GM21619 (cell line): Measurements from ENCODE around the gene PGK1.
"Not testable (repeated sequence)": the region's sequence is repeated elsewhere in the genome, so short reads cannot be mapped to it uniquely, and the experiment has no call there.

ENCODE experiments used
- ATAC-seq: cut with Tn5 transposase; IDR thresholded peaks from one replicate; pipeline ENCODE4 v1.9.1; 2021; ENCODE audit not compliant: unreplicated experiment

Gene PGK1

DNA sequence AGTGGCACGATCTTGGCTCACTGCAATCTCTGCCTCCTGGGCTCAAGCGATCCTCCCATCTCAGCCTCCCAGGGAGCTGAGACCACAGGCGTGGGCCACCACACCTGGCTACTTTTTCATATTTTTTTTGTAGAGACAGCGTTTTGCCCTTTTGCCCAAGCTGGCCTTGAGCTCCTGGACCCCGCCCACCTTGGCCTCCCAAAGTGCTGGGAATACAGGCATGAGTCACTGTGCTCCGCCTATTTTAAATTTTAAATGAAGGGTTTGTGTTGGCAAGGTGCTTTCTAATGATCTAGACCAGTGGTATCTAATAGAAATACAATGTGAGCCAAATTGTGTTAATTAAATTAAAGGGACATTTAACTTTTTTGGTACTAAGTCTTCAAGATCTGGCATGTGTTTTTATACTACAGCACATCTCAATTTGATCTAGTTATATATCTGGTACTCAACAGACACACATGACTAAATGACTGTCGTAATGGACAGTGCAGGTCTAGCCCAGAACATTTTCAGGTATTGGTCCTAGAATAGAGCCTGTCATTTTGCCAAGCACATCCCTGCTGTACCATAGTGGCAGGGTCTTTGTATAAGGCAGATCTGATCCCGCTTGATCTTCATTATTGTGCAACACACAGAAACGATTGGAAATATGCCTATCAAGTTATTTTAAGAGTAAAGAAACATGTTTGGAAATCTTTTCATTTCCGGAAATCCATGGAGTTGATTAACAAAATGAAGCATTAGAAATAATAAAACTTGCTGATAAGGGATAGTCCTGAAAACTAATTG, 7.3 kb downstream of the PGK1 start:
- no peak for ATAC-seq

DNA sequence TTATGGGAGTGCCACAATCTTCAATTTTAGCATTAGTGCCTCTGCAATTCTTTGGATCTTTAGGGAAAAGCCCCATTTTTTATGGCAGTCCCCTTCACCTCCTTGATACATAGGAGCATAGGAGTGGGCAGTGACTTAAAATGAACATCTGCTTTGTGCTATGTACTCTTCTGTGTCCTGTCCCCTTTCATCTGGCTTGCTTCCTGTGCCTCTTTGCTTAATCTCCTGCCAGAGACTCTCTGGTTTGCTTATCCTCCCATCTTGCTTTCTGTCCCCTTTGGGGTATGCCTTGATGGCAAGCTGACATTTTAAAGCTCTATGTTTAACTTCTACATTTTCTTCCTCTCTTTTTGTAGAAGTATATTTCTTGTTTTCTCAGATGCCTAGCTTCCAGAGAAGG, 12.3 kb downstream of the PGK1 start:
- ATAC-seq = no peak

GRCh38 chrX:78116766-78117165, 12.7 kb downstream of the PGK1 start:
- ATAC-seq = no peak

DNA sequence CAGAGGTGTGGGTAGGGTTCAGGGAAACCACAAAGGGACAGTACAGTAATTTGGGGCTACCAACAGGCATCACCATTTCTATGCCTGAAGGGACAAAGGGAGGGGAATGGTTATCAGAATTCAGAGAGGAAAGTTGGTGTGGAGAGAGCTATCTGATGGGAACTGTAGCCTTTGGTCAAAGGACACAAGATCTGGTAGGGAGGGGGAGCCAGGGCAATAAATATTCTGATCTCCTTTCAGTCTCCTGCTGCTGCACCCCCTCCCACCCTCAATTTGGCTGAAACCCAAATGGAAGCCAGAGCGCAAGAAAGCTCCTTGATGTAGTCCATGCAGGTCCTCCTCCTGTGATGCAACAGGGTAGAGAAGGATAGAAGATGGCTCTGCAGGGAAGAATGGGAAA, 14.6 kb downstream of the PGK1 start:
- no peak for ATAC-seq

- no peak for ATAC-seq
These were observed 15.6 kb downstream of the PGK1 start for GRCh38 chrX:78119521-78120227.

GRCh38 chrX:78123190-78123589, 19.1 kb downstream of the PGK1 start:
- no peak for ATAC-seq

DNA sequence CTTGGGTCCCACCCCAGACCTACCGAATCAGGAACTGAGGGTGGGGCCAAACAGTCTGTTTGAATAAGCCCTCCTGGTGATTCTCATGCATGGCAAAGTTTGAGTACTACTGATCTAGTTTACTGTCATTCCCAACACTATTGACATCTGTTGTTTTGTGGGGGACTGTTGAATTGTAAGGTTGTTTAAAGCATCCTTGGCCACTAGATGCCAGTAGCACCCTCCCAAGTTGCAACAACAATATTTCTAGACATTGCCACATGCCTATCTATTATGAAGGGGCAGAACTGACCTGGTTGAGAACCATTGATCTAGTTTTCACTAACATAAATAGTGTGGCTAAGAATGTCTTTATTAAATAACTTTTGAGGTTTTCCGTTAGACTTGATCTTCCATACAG, 20.3 kb downstream of the PGK1 start:
- ATAC-seq = no peak

DNA sequence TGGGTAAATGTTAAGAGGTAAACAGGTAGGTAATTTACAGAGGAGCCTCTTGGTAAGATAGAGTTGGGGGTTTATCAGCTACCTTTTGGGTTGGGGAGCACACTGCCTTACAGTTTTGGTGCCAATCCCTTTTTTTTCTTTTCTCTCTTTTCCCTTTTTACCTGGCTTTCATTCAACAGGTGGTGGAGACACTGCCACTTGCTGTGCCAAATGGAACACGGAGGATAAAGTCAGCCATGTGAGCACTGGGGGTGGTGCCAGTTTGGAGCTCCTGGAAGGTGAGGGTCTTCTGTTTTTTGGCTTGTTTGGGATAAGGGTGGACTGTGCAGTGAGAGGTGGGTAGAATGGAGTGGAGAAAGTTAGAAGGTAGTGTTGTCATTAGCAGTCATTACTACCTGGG, 21.1 kb downstream of the PGK1 start:
- ATAC-seq = no peak

DNA sequence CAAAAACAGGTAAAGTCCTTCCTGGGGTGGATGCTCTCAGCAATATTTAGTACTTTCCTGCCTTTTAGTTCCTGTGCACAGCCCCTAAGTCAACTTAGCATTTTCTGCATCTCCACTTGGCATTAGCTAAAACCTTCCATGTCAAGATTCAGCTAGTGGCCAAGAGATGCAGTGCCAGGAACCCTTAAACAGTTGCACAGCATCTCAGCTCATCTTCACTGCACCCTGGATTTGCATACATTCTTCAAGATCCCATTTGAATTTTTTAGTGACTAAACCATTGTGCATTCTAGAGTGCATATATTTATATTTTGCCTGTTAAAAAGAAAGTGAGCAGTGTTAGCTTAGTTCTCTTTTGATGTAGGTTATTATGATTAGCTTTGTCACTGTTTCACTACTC, 21.7 kb downstream of the PGK1 start:
- ATAC-seq = not testable (repeated sequence)

GRCh38 chrX:78129714-78130113, 25.7 kb downstream of the PGK1 start:
- no peak for ATAC-seq

DNA sequence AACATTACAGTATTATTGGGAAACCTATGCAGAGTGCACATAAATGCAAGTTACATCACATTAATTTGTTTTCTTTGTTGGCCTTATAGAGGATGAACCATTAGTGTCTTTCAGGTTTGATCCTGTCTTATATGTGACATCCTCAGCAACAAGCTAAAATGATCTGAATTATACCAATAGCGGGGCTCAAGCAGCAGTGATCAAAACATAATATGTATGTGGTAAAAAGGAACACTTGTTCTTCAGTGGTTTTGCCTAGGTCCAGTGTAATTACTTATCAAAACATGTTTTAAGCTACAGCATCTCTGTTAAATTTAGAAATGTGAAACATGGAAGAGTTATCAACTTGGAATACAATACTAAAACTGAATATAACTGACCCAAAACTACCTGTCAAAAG, 26.3 kb downstream of the PGK1 start:
- no peak for ATAC-seq

DNA sequence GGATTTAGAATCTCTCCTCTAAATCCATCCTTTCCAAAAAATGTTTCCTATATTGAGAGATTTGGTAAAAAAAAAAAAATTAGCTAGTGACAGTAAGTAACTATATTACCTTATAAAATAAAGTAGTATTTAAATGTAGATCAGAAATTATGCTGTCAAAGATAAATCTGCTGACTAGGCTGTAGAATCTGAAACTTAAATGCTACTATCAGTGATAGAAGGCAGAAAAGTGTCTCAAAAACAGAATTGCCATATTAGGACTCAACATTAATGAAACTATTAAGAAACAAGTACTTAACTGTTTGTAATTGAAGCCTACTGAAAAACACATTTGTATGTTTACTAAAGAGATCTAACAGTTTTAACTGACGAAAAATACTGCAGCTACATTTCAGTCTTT, 27.1 kb downstream of the PGK1 start:
- ATAC-seq = no peak

GRCh38 chrX:78133238-78133960, 29.4 kb downstream of the PGK1 start:
- no peak for ATAC-seq

DNA sequence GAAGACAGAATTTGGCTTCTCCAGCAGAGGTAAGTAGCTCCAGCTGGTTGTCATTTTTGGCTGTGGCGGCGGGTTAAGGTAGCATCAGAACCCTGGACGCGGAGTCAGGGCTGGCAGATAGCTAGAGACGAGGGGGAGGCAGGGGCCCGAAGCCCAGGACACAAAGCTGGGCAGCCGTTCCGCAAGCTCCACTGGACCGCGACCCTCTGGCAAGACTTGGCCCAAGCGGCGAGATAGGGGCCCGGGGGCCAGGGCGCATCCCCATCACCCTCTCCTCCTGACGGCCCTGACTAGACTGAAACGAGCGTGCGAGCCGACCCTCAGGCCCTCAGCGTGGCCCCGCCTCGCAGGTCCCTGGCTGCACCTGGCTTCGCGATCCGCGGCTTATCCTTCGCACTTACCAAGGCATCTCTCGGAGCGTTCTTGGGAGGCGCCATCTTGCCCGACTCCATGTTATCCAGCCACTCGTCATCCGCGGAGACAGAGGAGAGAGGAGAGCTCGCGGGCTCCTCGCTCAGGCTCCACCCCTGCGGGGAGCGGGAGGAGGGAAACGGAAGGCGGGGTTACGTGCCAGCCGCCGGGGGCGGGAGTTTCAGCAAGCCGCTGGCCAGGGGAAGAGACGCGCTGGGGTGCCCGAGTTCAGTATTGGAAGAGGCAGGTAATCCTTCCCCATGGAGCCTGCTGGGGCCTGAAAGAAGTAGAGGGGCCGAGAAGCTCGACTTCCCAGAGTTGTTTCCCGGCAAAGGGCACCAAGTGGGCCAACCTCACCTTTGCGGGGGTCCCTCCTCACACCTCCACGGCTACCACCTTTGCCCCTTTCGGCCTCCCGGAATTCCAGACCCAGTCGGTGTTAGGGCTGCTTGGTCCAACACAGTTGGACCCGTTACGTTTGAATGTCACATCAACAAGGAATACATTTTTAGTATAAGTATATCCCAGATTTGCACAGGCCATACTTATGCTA, 35.4 kb downstream of the PGK1 start, which contains the start of gene TAF9B:
TAF9B (minus strand) TSS at position 491 of the 964 bp plus-strand sequence; CDS start at position 452, 39 bp downstream.
- ATAC-seq = peak; percentile 96

GRCh38 chrX:78140206-78140605, 36.2 kb downstream of the PGK1 start:
- no peak for ATAC-seq

- not testable (repeated sequence) for ATAC-seq
These were observed 43.0 kb downstream of the PGK1 start for GRCh38 chrX:78147002-78147540.

GRCh38 chrX:78157373-78157772, 53.3 kb downstream of the PGK1 start:
- not testable (repeated sequence) for ATAC-seq

DNA sequence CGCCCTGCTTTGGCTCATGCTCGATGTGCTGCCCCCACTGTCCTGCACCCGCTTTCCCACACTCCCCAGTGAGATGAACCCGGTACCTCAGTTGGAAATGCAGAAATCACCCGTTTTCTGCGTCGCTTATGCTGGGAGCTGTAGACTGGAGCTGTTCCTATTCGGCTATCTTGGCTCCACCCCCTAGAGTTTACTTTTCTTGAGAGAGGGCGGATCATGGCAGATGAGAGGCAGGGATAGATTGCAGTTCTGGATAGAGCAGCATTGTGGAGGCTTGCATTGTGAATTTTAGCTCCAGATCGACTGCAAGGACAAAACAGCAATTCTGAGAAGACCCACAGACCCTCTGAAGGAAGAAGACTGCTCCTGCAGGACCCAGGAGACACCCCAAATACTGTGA, 53.8 kb downstream of the PGK1 start:
- ATAC-seq = not testable (repeated sequence)

DNA sequence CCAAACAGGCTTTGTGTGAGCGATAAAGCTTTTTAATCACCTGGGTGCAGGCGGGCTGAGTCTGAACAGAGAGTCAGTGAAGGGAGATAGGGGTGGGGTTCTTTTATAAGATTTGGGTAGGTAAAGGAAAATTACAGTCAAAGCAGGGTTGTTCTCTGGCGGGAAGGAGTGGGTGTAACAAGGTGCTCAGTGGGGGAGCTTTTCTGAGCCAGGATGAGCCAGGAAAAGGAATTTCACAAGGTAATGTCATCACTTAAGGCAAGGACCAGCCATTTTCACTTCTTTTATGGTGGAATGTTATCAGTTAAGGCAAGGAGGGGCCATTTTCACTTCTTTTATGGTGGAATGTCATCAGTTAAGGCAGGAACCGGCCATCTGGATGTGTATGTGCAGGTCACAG, 56.7 kb downstream of the PGK1 start:
- ATAC-seq = not testable (repeated sequence)

DNA sequence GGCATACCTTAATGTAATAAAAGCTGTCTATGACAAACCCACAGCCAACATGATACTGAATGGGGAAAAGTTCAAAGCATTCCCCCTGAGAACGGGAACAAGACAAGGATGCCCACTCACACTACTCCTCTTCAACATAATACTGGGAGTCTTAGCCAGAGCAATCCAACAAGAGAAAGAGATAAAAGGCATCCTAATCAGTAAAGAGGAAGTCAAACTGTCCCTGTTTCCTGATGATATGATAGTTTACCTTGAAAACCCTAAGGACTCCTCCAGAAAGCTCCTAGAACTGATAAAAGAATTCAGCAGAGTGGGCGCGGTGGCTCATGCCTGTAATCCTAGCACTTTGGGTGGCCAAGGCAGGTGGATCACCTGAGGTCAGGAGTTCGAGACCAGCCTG, 59.1 kb downstream of the PGK1 start:
- not testable (repeated sequence) for ATAC-seq
